ENCODE data around the gene AGBL4.

DNA sequence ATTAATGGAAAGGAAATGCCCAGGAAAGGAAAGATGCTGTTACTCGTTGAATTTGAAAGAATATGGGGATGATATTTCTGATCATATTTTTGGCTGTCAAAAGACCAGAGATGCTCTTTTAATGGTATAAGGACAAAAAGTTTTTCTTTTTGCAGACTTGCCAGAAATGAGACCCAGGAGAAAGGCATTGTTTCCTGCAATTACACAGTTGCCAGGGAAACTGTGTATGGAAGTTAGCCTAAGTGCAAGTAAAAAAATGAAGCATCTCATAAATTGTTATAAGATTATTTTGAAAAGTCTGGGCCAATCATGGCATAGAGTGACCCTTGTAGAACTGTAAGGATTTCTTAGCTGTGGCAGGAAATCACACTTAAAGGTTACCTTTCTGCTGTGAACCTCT is 1091.4 kb downstream of the AGBL4 start:
- TF ChIP-seq, protein P1, sequence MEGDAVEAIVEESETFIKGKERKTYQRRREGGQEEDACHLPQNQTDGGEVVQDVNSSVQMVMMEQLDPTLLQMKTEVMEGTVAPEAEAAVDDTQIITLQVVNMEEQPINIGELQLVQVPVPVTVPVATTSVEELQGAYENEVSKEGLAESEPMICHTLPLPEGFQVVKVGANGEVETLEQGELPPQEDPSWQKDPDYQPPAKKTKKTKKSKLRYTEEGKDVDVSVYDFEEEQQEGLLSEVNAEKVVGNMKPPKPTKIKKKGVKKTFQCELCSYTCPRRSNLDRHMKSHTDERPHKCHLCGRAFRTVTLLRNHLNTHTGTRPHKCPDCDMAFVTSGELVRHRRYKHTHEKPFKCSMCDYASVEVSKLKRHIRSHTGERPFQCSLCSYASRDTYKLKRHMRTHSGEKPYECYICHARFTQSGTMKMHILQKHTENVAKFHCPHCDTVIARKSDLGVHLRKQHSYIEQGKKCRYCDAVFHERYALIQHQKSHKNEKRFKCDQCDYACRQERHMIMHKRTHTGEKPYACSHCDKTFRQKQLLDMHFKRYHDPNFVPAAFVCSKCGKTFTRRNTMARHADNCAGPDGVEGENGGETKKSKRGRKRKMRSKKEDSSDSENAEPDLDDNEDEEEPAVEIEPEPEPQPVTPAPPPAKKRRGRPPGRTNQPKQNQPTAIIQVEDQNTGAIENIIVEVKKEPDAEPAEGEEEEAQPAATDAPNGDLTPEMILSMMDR (IDR thresholded peaks at IDR 0.05 in 4 of 5, conservative IDR thresholded peaks at IDR 0.05 in 1 of 5), result no peak
- TF ChIP-seq POLR2A (IDR thresholded peaks at IDR 0.05), result no peak
